ENCODE measurements around the gene FANCD2OS. TPM values are rescaled to one million over a fixed set of nuclear protein-coding genes. Genes with fewer than 3 reads are reported as not detected.

FANCD2OS gene
- total RNA-seq, 2 experiments from 2014 or later = not detected

GRCh38 chr3:10149226-10149625 is 41.2 kb upstream of the FANCD2OS start:
- H3K4me3 Mint-ChIP-seq = no peak overlapping the region
- TF ChIP-seq CTCF (IDR thresholded peaks at IDR 0.05) = no peak
- peaks cover 71% of the 10 kb centered on the region for H3K36me3 Mint-ChIP-seq (ENCODE audit: low read depth)
- Histone ChIP-seq H3K27me3 (ENCODE audit: control insufficient read depth in 1 of 2, insufficient read depth in 2 of 2, low read length in 2 of 2) (no peaks in the 10 kb centered on the region), H3K27ac (ENCODE audit: low read depth in 1 of 2, low read length in 2 of 2) (no peak overlapping the region), H3K4me1 (ENCODE audit: insufficient read depth, low read length) (peaks cover 30% of the 10 kb centered on the region), H3K4me3 (ENCODE audit: low read length) (no peak overlapping the region), H3K36me3 (ENCODE audit: insufficient read depth, low read length) (peaks cover 51% of the 10 kb centered on the region), H3K9me3 (ENCODE audit: control insufficient read depth in 1 of 2, insufficient read depth in 1 of 2, low read length in 2 of 2) (no peaks in the 10 kb centered on the region)
- H3K27me3 Mint-ChIP-seq = no peaks in the 10 kb centered on the region
- H3K4me1 Mint-ChIP-seq (ENCODE audit: low read depth) = peaks cover 27% of the 10 kb centered on the region
- H3K9me3 Mint-ChIP-seq = no peaks in the 10 kb centered on the region
- ChIA-PET CTCF (no interaction called here), POLR2A (interaction anchor here (0.8 kb wide), 1 partner anchor 53 kb away, joined by 3 read pairs; no protein-coding TSS in a partner anchor)
- H3K27ac Mint-ChIP-seq = no peak overlapping the region
- ATAC-seq (ENCODE audit: poor library complexity) (no peak), DNase-seq (peak in 1 of 14 experiments; percentile 19)
- intact Hi-C loops (cut with DNase I, micrococcal nuclease) = loop anchor here (10.0 kb wide), 2 partner anchors 46 to 214 kb away; partner anchors contain the start of gene CRELD1 (in 1 of the 2)

- no peaks in the 10 kb centered on the region for H3K9me3 Mint-ChIP-seq
- TF ChIP-seq CTCF (IDR thresholded peaks at IDR 0.05) = no peak
- ChIA-PET CTCF (no interaction called here), POLR2A (interaction anchor here (0.7 to 1.4 kb wide), 3 partner anchors 8 to 118 kb away, joined by 3 to 4 read pairs (median 3); no protein-coding TSS in a partner anchor)
- ATAC-seq (ENCODE audit: poor library complexity) (no peak), DNase-seq (peak in 1 of 14 experiments; percentile 20)
- Histone ChIP-seq H3K4me1 (ENCODE audit: insufficient read depth, low read length) (peaks cover 54% of the 10 kb centered on the region), H3K4me3 (ENCODE audit: low read length) (no peak overlapping the region), H3K9me3 (ENCODE audit: control insufficient read depth in 1 of 2, insufficient read depth in 1 of 2, low read length in 2 of 2) (no peaks in the 10 kb centered on the region), H3K27ac (ENCODE audit: low read depth in 1 of 2, low read length in 2 of 2) (no peak overlapping the region), H3K27me3 (ENCODE audit: control insufficient read depth in 1 of 2, insufficient read depth in 2 of 2, low read length in 2 of 2) (no peaks in the 10 kb centered on the region), H3K36me3 (ENCODE audit: insufficient read depth, low read length) (peaks cover 36% of the 10 kb centered on the region)
- intact Hi-C loops (cut with DNase I, micrococcal nuclease) = loop anchor here (10.0 kb wide), 2 partner anchors 49 to 211 kb away; partner anchors contain the start of gene CRELD1 (in 1 of the 2)
- H3K4me1 Mint-ChIP-seq (ENCODE audit: low read depth) = peaks cover 50% of the 10 kb centered on the region
- H3K27me3 Mint-ChIP-seq = no peaks in the 10 kb centered on the region
- peaks cover 64% of the 10 kb centered on the region for H3K36me3 Mint-ChIP-seq (ENCODE audit: low read depth)
- H3K4me3 Mint-ChIP-seq = peak overlapping the region; percentile 82
- H3K27ac Mint-ChIP-seq = peak overlapping the region; percentile 79
These were observed 37.6 kb upstream of the FANCD2OS start for GRCh38 chr3:10145685-10146084.

GRCh38 chr3:10142707-10143560 is 34.9 kb upstream of the FANCD2OS start:
- ATAC-seq (ENCODE audit: poor library complexity) = no peak
- H3K4me1 ChIP-seq (ENCODE audit: insufficient read depth, low read length) = peaks cover 54% of the 10 kb centered on the region
- H3K36me3 ChIP-seq (ENCODE audit: insufficient read depth, low read length) = peaks cover 13% of the 10 kb centered on the region
- Mint-ChIP-seq H3K27me3 (no peaks in the 10 kb centered on the region), H3K9me3 (no peaks in the 10 kb centered on the region), H3K36me3 (ENCODE audit: low read depth) (peaks cover 38% of the 10 kb centered on the region), H3K4me3 (peak overlapping the region; percentile 90), H3K27ac (peak overlapping the region; percentile 85), H3K4me1 (ENCODE audit: low read depth) (peaks cover 40% of the 10 kb centered on the region)
- H3K27me3 ChIP-seq (ENCODE audit: control insufficient read depth in 1 of 2, insufficient read depth in 2 of 2, low read length in 2 of 2) = no peaks in the 10 kb centered on the region
- peak overlapping the region; percentile 85 for H3K4me3 ChIP-seq (ENCODE audit: low read length)
- H3K27ac ChIP-seq (ENCODE audit: low read depth in 1 of 2, low read length in 2 of 2) = peak overlapping the region in 1 of 2 donors; percentile 22
- no peak for TF ChIP-seq CTCF (IDR thresholded peaks at IDR 0.05)
- ChIA-PET POLR2A (interaction anchor here (1.1 to 2.4 kb wide), 5 partner anchors 51 to 178 kb away, joined by 4 to 28 read pairs (median 14); partner anchors contain the start of genes SEC13 and TATDN2), CTCF (interaction anchor here (1.0 kb wide), 1 partner anchor 13 kb away, joined by 4 read pairs; no protein-coding TSS in a partner anchor)
- H3K9me3 ChIP-seq (ENCODE audit: control insufficient read depth in 1 of 2, insufficient read depth in 1 of 2, low read length in 2 of 2) = no peaks in the 10 kb centered on the region
- DNase-seq = peak in 5 of 14 experiments; percentile 1 to 54 (median 42)
- intact Hi-C loops (cut with DNase I, micrococcal nuclease) = loop anchor here (2.0 to 10.0 kb wide), 7 partner anchors 22 to 208 kb away; partner anchors contain the start of genes TATDN2 (in 2 of the 2), CRELD1 (in 1 of the 2) and IRAK2 (in 1 of the 2)
